ENCODE data around the gene SUPT20H.

The SUPT20H gene

GRCh38 chr13:37058910-37059847, at the start of gene SUPT20H:
TSS of gene SUPT20H (minus strand) at chr13:37059688. CDS start at chr13:37051490, 8,198 bp downstream.
- peak; percentile 87 to 95 for DNase-seq (ENCODE audit: low read depth in 1 of 2, low spot score in 1 of 2)

DNA sequence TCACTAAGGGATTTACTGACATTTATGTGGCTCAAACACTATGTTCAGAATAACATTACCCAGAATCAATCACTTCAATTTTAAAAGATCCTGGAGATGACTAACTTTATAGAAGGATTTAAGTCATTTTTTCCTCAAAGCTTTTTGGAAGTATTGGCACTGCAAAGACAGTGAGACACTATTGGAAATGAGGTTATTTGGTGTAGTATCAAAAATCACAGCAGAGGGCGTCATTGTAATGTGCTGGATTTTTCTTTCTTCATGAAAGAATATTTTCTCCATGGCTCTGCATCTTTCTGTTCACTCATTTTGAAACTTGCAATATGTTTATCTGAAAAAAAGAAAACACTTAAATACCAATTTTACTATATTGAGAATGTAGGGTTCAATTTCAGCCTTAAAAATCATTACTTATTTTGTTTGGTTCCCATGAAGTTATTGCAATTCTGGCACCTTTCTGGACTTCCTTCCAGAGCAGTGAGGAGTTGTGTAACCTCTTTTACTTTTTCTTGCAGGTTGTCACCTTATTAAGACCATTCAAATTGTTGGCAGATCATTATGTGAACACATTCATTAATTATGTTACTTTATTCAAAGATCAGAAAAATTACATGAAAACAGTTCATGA, 49.7 kb upstream of the SUPT20H start:
- no peak for DNase-seq (ENCODE audit: low read depth in 1 of 2, low spot score in 1 of 2)

DNA sequence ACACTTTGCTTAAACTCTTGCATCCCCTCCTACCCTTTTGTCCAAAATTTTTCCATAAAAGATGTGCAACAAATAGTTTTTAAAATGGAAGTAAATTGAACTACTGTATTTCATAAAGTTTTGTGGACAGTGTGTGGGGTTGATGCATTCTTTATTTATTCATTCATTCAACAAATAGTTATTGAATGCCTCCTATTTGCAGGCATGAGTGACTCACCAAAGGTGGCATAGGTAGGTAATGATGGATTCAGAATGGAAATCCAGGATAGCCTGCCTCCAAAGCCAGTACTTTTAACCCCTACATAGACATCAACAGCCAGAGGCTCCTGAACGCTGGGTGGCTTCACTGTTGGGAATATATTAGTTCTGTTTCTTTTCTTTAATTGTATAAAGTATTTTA, 48.4 kb upstream of the SUPT20H start:
- no peak for DNase-seq (ENCODE audit: low read depth in 1 of 2, low spot score in 1 of 2)

DNA sequence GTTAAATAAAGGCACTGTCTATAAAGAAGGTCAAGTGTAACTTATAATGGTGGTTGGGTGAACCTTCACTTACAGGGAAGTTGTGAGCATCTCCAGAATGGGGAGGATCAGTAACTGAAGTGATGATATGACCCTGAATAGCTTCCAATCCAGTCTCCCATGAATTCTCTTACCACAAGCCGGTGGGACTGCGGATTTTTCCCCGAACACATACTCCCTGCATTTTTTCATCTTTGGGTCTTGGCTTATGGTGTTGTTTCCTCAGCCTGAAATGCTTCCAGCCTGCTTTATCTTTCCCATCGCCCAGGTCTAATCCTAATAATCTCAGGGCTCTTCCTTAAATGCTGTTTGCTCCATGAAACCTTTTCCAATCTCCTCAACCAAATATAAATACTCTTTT, 48.0 kb upstream of the SUPT20H start:
- no peak for DNase-seq (ENCODE audit: low read depth in 1 of 2, low spot score in 1 of 2)

DNA sequence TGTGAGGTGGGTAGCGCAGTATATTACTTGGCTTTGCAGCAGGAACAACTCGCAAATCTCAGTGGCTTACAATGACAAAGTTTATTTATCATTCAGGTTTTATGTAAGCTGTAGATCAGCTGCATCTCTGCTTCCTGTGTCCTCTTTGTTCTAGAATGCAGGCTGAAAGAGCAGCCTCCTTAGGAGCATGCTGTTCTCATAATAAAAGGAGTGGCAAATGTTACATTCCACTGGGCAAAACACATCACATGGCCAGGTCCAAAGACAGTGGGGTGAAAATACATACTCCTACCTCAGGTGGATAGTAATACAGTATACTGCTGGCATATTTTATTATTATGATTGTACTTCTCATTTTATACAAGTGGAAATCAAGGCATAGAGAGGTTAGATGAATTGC, 47.2 kb upstream of the SUPT20H start:
- no peak for DNase-seq (ENCODE audit: low read depth in 1 of 2, low spot score in 1 of 2)

- DNase-seq (ENCODE audit: low read depth in 1 of 2, low spot score in 1 of 2): no peak
Observed at GRCh38 chr13:37105251-37105714, 45.8 kb upstream of the SUPT20H start, which contains the start of gene CSNK1A1L. TSS of gene CSNK1A1L (minus strand) at chr13:37105664. CDS start at chr13:37105256, 408 bp downstream.

- no peak for DNase-seq (ENCODE audit: low read depth in 1 of 2, low spot score in 1 of 2)
Observed at GRCh38 chr13:37102896-37103295, 43.4 kb upstream of the SUPT20H start.

- no peak for DNase-seq (ENCODE audit: low read depth in 1 of 2, low spot score in 1 of 2)
Observed at GRCh38 chr13:37101201-37101600, 41.7 kb upstream of the SUPT20H start.

DNA sequence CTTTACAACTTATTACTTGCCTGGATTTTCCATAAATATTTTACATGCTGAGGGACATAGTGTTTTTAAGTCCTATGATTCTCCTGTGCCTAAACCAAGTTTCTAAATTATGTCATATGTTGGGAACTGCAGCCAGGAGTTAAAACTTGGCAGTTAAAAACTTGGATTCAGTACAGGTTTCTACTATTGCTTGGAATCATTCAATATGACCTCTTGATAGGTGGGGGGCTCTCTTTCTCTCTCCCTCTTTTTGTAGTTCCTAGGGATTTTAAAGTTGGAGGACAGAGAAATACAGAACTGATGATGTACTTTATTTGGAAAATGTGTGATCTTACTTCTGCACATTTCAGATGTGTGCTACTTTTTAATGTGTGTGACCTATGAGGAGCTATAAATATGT, 41.2 kb upstream of the SUPT20H start:
- DNase-seq (ENCODE audit: low read depth in 1 of 2, low spot score in 1 of 2): no peak

- DNase-seq (ENCODE audit: low read depth in 1 of 2, low spot score in 1 of 2): no peak
Observed at GRCh38 chr13:37097076-37097475, 37.6 kb upstream of the SUPT20H start.

DNA sequence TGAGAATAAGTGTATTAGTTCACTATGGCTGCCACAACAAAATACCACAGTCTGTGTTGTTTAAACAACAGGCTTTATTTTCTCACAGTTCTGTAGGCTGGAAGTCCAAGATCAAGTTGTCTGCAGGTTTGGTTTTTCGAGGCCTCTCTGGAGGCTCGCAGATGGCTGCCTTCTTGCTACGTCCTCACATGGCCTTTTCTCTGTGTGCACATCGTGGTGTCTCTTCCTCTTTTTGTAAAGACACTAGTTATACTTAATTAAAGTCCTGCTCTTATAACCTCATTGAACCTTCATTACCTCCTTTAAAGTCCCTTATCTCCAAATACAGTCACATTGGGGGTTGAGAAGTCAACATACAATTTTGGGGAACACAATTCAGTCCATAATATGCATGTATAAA, 35.4 kb upstream of the SUPT20H start:
- no peak for DNase-seq (ENCODE audit: low read depth in 1 of 2, low spot score in 1 of 2)

GRCh38 chr13:37094099-37094498, 34.6 kb upstream of the SUPT20H start:
- DNase-seq (ENCODE audit: low read depth in 1 of 2, low spot score in 1 of 2): no peak

DNA sequence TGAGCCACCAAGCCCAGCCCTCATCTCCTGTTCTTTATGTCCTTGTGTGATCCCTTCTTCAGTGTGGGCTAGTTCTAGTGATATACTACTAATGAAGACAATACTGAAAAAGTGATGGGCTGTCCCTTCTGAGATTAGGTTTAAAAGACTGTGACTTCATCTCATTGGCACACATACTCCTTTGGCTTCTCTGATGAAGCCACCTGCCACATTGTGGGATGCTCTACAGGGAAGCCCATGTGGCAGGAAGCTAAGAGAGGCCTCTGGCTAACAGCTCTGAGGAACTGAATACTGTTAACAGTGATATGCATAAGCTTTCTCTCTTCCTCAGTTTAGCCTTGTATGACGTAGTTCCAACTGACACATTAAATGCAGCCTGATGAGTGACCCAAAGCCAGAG, 32.3 kb upstream of the SUPT20H start:
- DNase-seq (ENCODE audit: low read depth in 1 of 2, low spot score in 1 of 2): no peak

- no peak for DNase-seq (ENCODE audit: low read depth in 1 of 2, low spot score in 1 of 2)
Observed at GRCh38 chr13:37090912-37091311, 31.4 kb upstream of the SUPT20H start.

- no peak for DNase-seq (ENCODE audit: low read depth in 1 of 2, low spot score in 1 of 2)
Observed at GRCh38 chr13:37089495-37089894, 30.0 kb upstream of the SUPT20H start.

DNA sequence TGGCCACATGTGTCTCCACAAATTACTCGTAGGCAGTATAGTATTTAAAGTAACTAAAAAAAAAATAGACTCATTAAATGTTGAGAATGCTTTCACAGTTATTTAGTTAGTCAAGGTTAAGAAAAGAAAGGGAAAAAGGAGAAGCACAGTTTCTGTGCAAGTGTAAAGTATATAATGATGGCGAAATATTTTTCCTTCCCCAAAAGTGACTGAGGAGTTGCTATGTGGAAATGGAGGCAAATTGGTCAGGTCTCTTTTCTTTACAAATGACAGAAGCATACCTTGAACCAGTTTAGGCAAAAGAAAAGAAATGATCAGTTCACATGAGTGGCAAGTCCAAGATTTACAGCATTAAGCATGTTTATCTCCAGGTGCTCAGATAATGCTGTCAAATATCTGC, 28.0 kb upstream of the SUPT20H start:
- no peak for DNase-seq (ENCODE audit: low read depth in 1 of 2, low spot score in 1 of 2)

DNA sequence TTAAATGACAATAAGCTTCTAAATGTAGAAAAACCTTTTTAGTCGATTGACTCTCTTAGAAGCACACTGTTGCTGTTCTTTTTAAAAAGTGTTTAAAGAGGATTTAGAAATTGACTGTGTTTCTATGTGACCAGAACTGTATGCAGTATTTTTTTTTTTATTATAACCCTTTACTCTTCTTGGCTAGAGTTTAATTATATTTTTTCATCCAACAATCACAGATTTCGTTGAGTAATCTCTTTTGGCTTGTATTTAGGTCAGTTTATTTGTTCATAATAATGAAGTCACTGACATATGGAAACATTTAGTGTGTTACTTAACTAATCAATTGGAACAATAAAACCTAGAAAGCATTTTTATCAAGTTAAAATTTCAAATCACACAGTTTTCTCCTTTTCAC, 26.1 kb upstream of the SUPT20H start:
- DNase-seq (ENCODE audit: low read depth in 1 of 2, low spot score in 1 of 2): no peak

GRCh38 chr13:37076818-37077217, 17.3 kb upstream of the SUPT20H start:
- no peak for DNase-seq (ENCODE audit: low read depth in 1 of 2, low spot score in 1 of 2)

- DNase-seq (ENCODE audit: low read depth in 1 of 2, low spot score in 1 of 2): no peak
Observed at GRCh38 chr13:37075164-37075563, 15.7 kb upstream of the SUPT20H start.

GRCh38 chr13:37074703-37075102, 15.2 kb upstream of the SUPT20H start:
- DNase-seq (ENCODE audit: low read depth in 1 of 2, low spot score in 1 of 2): no peak

- no peak for DNase-seq (ENCODE audit: low read depth in 1 of 2, low spot score in 1 of 2)
Observed at GRCh38 chr13:37072024-37072423, 12.5 kb upstream of the SUPT20H start.

- no peak for DNase-seq (ENCODE audit: low read depth in 1 of 2, low spot score in 1 of 2)
Observed at GRCh38 chr13:37070956-37071355, 11.5 kb upstream of the SUPT20H start.
